PC-3 (cell line): Measurements from ENCODE around the gene WDFY4. TPM values are rescaled to one million over a fixed set of nuclear protein-coding genes. Genes with fewer than 3 reads are reported as not detected.

Experiments
- ATAC-seq: fragments of 200-7000 bp; cut with Tn5 transposase; 2 replicates; pipeline ENCODE4 v1.9.1; 2020; ENCODE audit warnings: mild to moderate bottlenecking, moderate library complexity
- BruUV-seq: library from RNA; stranded (reverse); fragments of 400-500 nt; replicated peaks from 2 replicates; lab custom pipeline; 2021; lab: Mats Ljungman, UMichigan
- CTCF ChIA-PET: fragments of 300-600 bp; sonication (Branson Sonifier 250); formaldehyde crosslinking; loops from one replicate; lab custom pipeline; 2022; ENCODE audit warnings: antibody characterized with exemption; lab: Charles Lee
- POLR2A ChIA-PET: fragments of 300-600 bp; sonication (Branson Sonifier 250); formaldehyde crosslinking; loops from one replicate; lab custom pipeline; 2022; ENCODE audit warnings: antibody characterized with exemption; ENCODE audit not compliant: unreplicated experiment; lab: Charles Lee
- DNase-seq: peaks from one replicate; pipeline ENCODE4 v3.0.0-alpha.2; 2015
- H2AFZ ChIP-seq: fragments of 300-600 bp; sonication (generic); 2 replicates; pipeline ENCODE4 v1.6.0; 2016; ENCODE audit warnings: antibody characterized with exemption, low read length
- H3F3A ChIP-seq: fragments of 300-600 bp; sonication (generic); one replicate; pipeline ENCODE4 v1.6.0; 2017; ENCODE audit warnings: antibody characterized with exemption, low read length, control low read depth, mild to moderate bottlenecking; ENCODE audit not compliant: unreplicated experiment
- H3K27ac ChIP-seq: fragments of 300-600 bp; sonication (generic); 2 replicates; pipeline ENCODE4 v1.5.1; 2016; ENCODE audit warnings: mild to moderate bottlenecking, low read length
- H3K27me3 ChIP-seq: fragments of 300-600 bp; sonication (generic); 2 replicates; pipeline ENCODE4 v1.6.1; 2016; ENCODE audit warnings: low read length, mixed read lengths
- H3K36me3 ChIP-seq: fragments of 300-600 bp; sonication (generic); 2 replicates; pipeline ENCODE4 v1.6.1; 2016; ENCODE audit warnings: low read depth, mixed run types, low read length, mixed read lengths
- H3K4me1 ChIP-seq: fragments of 300-600 bp; sonication (generic); 2 replicates; pipeline ENCODE4 v1.5.1; 2016; ENCODE audit warnings: low read length; ENCODE audit not compliant: insufficient read depth
- H3K4me2 ChIP-seq: fragments of 300-600 bp; sonication (generic); 2 replicates; pipeline ENCODE4 v1.6.0; 2016; ENCODE audit warnings: low read length
- H3K4me3 ChIP-seq: fragments of 300-600 bp; sonication (generic); 2 replicates; pipeline ENCODE4 v1.5.1; 2016; ENCODE audit warnings: mild to moderate bottlenecking, low read length, mixed read lengths
- H3K79me2 ChIP-seq: fragments of 300-600 bp; sonication (generic); 2 replicates; pipeline ENCODE4 v1.6.1; 2017; ENCODE audit warnings: low read length, mixed read lengths
- H3K9ac ChIP-seq: fragments of 300-600 bp; sonication (generic); 2 replicates; pipeline ENCODE4 v1.6.0; 2016; ENCODE audit warnings: mild to moderate bottlenecking, low read length
- H3K9me2 ChIP-seq: fragments of 300-600 bp; sonication (generic); replicated peaks from 2 replicates; pipeline ENCODE4 v1.6.1; 2016; ENCODE audit warnings: mixed run types, low read length, mixed read lengths
- H3K9me3 ChIP-seq: fragments of 300-600 bp; sonication (generic); 2 replicates; pipeline ENCODE4 v1.6.1; 2016; ENCODE audit warnings: low read length, mixed read lengths
- H4K20me1 ChIP-seq: fragments of 300-600 bp; sonication (generic); 2 replicates; pipeline ENCODE4 v1.6.1; 2016; ENCODE audit warnings: low read length, mixed read lengths
- CTCF ChIP-seq: fragments of 300-600 bp; sonication (generic); conservative IDR thresholded peaks from 2 replicates; pipeline ENCODE4 v1.5.1; 2017; ENCODE audit warnings: antibody characterized with exemption, low read depth, mild to moderate bottlenecking, low read length
- EZH2 ChIP-seq: fragments of 300-600 bp; sonication (generic); IDR thresholded peaks from one replicate; pipeline ENCODE4 v1.6.1; 2017; ENCODE audit warnings: antibody characterized with exemption, mild to moderate bottlenecking, low read length; ENCODE audit not compliant: unreplicated experiment
- EZH2phosphoT487 ChIP-seq: fragments of 300-600 bp; sonication (generic); IDR thresholded peaks from 2 replicates; pipeline ENCODE4 v1.6.1; 2018; ENCODE audit warnings: mild to moderate bottlenecking, antibody characterized with exemption, low read length, borderline replicate concordance
- intact Hi-C: fragments of 100-400 bp; cut with micrococcal nuclease; formaldehyde crosslinking; loops from 2 replicates; pipeline ENCODE4 v1.9.0; 2023
- total RNA-seq: library from RNA; depleted of rRNA; stranded (reverse); fragments of >200 nt; gene quantifications from 2 replicates; pipeline ENCODE4 v1.2.3, GENCODE V29; 2014

Gene WDFY4
- total RNA-seq, 1 experiment from 2014 or later: not detected

- Histone ChIP-seq H4K20me1 (no peaks in the 10 kb centered on the region), H3K9me2 (no peaks in the 10 kb centered on the region), H3K4me3 (no peak overlapping the region), H3K36me3 (no peaks in the 10 kb centered on the region), H3F3A (no peaks in the 10 kb centered on the region), H3K79me2 (no peaks in the 10 kb centered on the region), H3K4me2 (no peak overlapping the region), H3K27ac (no peak overlapping the region), H3K27me3 (peaks cover 25% of the 10 kb centered on the region), H2AFZ (no peak overlapping the region), H3K9me3 (no peaks in the 10 kb centered on the region), H3K9ac (no peak overlapping the region), H3K4me1 (no peaks in the 10 kb centered on the region)
- ATAC-seq (no peak), DNase-seq (no peak)
- BruUV-seq: no TSS peak
- TF ChIP-seq EZH2phosphoT487: no peak
- TF ChIP-seq CTCF: no peak
- no peak for TF ChIP-seq EZH2
- CTCF ChIA-PET: no interaction called here
- intact Hi-C loops: no loop called here
- POLR2A ChIA-PET: no interaction called here
These were observed 12.6 kb upstream of the WDFY4 start for GRCh38 chr10:48671914-48672595.

GRCh38 chr10:48672596-48673265, 11.9 kb upstream of the WDFY4 start:
- Histone ChIP-seq H3F3A (no peaks in the 10 kb centered on the region), H3K27ac (no peak overlapping the region), H3K4me2 (no peak overlapping the region), H3K9ac (no peak overlapping the region), H3K79me2 (no peaks in the 10 kb centered on the region), H2AFZ (no peak overlapping the region), H3K4me1 (no peaks in the 10 kb centered on the region), H4K20me1 (no peaks in the 10 kb centered on the region), H3K4me3 (no peak overlapping the region), H3K9me3 (0 out of 2 replicates have a peak, but pooled peaks cover 5% of the 10 kb centered on the region), H3K27me3 (peaks cover 21% of the 10 kb centered on the region), H3K36me3 (no peaks in the 10 kb centered on the region), H3K9me2 (no peaks in the 10 kb centered on the region)
- CTCF ChIA-PET: no interaction called here
- POLR2A ChIA-PET: no interaction called here
- BruUV-seq: no TSS peak
- DNase-seq (no peak), ATAC-seq (no peak)
- intact Hi-C loops: no loop called here
- TF ChIP-seq EZH2phosphoT487 (no peak), EZH2 (no peak), CTCF (no peak)

GRCh38 chr10:48677625-48678024, 7.0 kb upstream of the WDFY4 start:
- intact Hi-C loops: no loop called here
- CTCF ChIA-PET: no interaction called here
- peaks cover 18% of the 10 kb centered on the region for H3K27me3 ChIP-seq

More at GRCh38 chr10:48677625-48678024, 7.0 kb upstream of the WDFY4 start:
- H3F3A ChIP-seq: no peaks in the 10 kb centered on the region
- no peak for ATAC-seq
- POLR2A ChIA-PET: no interaction called here
- no peak for DNase-seq
- TF ChIP-seq EZH2 (no peak), CTCF (no peak), EZH2phosphoT487 (no peak)
- no peak overlapping the region for H3K27ac ChIP-seq
- H3K36me3 ChIP-seq: no peaks in the 10 kb centered on the region
- H3K4me3 ChIP-seq: no peak overlapping the region
- no peak overlapping the region for H3K4me2 ChIP-seq
- no peaks in the 10 kb centered on the region for H3K4me1 ChIP-seq
- no peaks in the 10 kb centered on the region for H4K20me1 ChIP-seq
- 0 out of 2 replicates have a peak, but pooled peaks cover 9% of the 10 kb centered on the region for H3K9me3 ChIP-seq
- H3K9ac ChIP-seq: no peak overlapping the region
- BruUV-seq: no TSS peak
- no peaks in the 10 kb centered on the region for H3K79me2 ChIP-seq
- H3K9me2 ChIP-seq: no peaks in the 10 kb centered on the region
- H2AFZ ChIP-seq: no peak overlapping the region
